Measurements from ENCODE around the gene SLC17A7.

- no peak for TF ChIP-seq TAF1 (IDR thresholded peaks at IDR 0.05; ENCODE audit: borderline replicate concordance, low read depth, low read length)
- TF ChIP-seq POLR2A (IDR thresholded peaks at IDR 0.05; ENCODE audit: low read depth, low read length) = no peak
These were observed 51.9 kb downstream of the SLC17A7 start for GRCh38 chr19:49389406-49389805.

Data from GM12892 (cell line).